ENCODE data around the gene BCAS1.

DNA sequence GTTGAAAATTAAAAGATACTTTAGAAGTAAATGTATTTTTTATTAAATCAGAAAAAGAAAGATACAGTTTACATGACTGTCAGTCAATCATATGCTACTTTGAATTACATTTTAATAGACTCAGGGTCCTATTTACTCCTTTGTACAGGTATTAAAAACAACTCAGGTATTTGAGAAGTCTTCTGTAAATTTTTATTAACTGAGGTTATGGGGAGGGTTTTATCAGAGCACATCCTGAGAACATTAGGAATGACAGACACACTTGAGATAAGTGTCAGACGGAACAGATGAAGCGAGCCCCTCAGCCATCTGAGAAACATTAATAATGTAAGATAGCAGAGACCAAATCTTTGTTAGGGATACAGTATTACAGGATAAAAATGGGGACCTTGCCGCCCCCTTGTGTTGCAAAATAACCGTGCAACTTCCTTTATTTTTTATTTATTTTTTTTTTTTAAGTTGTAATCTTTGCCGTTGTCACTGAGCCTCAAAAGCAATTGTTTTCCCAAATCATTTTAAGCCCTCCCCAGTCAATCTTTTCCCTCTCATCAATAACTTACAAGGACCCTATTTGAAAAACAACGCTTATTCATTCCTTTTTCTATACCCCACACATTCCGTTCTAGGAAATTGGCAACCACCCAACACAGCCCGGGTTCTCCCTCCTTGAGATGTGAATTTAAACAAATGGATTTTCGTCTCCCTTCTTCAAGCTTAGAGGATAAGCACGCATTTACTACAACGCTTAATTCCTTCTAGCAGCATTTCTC, 126.7 kb downstream of the BCAS1 start:
- TF ChIP-seq ZBTB26 (tag by site-specific recombination; optimal IDR thresholded peaks at IDR 0.05) (no peak), ZNF350 (tag by site-specific recombination; IDR thresholded peaks at IDR 0.05) (no peak), ZNF239 (tag by site-specific recombination; IDR thresholded peaks at IDR 0.05) (no peak), PATZ1 (tag by site-specific recombination; IDR thresholded peaks at IDR 0.05) (no peak), ZNF274 (IDR thresholded peaks at IDR 0.05; ENCODE audit: low read length) (no peak), ZNF274 (tag by site-specific recombination; IDR thresholded peaks at IDR 0.05; ENCODE audit: borderline replicate concordance) (no peak), ZNF530 (tag by site-specific recombination; IDR thresholded peaks at IDR 0.05; ENCODE audit: low read depth) (no peak), ZSCAN18 (tag by site-specific recombination; IDR thresholded peaks at IDR 0.05) (no peak)
- TF ChIP-seq, protein P1, sequence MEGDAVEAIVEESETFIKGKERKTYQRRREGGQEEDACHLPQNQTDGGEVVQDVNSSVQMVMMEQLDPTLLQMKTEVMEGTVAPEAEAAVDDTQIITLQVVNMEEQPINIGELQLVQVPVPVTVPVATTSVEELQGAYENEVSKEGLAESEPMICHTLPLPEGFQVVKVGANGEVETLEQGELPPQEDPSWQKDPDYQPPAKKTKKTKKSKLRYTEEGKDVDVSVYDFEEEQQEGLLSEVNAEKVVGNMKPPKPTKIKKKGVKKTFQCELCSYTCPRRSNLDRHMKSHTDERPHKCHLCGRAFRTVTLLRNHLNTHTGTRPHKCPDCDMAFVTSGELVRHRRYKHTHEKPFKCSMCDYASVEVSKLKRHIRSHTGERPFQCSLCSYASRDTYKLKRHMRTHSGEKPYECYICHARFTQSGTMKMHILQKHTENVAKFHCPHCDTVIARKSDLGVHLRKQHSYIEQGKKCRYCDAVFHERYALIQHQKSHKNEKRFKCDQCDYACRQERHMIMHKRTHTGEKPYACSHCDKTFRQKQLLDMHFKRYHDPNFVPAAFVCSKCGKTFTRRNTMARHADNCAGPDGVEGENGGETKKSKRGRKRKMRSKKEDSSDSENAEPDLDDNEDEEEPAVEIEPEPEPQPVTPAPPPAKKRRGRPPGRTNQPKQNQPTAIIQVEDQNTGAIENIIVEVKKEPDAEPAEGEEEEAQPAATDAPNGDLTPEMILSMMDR (tag by site-specific recombination; IDR thresholded peaks at IDR 0.05) = 0 out of 2 replicates have a peak, but pooled peaks have one; percentile 28

Data from HEK293 (cell line).